ENCODE data around the gene FBH1.

DNA sequence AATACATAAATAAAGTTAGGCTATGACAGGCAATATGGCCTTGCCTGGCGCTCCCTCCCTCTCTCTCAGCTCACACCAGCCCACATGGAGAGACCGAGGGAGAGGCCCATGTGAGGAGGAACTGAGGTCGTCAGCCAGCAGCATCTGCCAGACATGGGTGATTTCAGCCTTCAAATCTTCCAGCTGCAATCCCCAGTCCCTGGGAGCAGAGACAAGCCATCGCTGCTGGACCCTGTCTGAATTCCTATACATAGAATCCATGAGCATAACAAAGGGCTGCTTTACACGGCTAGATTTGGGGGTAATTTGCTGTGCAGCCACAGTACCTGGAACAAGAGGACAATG is 35.9 kb upstream of the FBH1 start:
- TF ChIP-seq SIN3A (IDR thresholded peaks at IDR 0.05; ENCODE audit: borderline replicate concordance, insufficient read depth, low read depth, low read length): no peak
- TF ChIP-seq, protein P1, sequence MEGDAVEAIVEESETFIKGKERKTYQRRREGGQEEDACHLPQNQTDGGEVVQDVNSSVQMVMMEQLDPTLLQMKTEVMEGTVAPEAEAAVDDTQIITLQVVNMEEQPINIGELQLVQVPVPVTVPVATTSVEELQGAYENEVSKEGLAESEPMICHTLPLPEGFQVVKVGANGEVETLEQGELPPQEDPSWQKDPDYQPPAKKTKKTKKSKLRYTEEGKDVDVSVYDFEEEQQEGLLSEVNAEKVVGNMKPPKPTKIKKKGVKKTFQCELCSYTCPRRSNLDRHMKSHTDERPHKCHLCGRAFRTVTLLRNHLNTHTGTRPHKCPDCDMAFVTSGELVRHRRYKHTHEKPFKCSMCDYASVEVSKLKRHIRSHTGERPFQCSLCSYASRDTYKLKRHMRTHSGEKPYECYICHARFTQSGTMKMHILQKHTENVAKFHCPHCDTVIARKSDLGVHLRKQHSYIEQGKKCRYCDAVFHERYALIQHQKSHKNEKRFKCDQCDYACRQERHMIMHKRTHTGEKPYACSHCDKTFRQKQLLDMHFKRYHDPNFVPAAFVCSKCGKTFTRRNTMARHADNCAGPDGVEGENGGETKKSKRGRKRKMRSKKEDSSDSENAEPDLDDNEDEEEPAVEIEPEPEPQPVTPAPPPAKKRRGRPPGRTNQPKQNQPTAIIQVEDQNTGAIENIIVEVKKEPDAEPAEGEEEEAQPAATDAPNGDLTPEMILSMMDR (IDR thresholded peaks at IDR 0.05): no peak
